Stimulated activated CD8-positive, alpha-beta memory T cell treated with anti-CD3 and anti-CD28 coated beads, Interleukin-4, amount 100 ng/mL, for 1 hour (primary cell): ENCODE measurements around the gene LRCH1.

ENCODE experiments used
- DNase-seq, 2 donors: peaks; one replicate each; pipeline ENCODE4 v3.0.0-alpha.2; 2020; ENCODE audit warnings: low read depth in 2 of 2, low spot score in 1 of 2

Gene LRCH1

GRCh38 chr13:46531953-46532352 lies 21.0 kb upstream of the LRCH1 start:
- no peak for DNase-seq

- no peak for DNase-seq
Measured at GRCh38 chr13:46535002-46535401, 18.0 kb upstream of the LRCH1 start.

DNA sequence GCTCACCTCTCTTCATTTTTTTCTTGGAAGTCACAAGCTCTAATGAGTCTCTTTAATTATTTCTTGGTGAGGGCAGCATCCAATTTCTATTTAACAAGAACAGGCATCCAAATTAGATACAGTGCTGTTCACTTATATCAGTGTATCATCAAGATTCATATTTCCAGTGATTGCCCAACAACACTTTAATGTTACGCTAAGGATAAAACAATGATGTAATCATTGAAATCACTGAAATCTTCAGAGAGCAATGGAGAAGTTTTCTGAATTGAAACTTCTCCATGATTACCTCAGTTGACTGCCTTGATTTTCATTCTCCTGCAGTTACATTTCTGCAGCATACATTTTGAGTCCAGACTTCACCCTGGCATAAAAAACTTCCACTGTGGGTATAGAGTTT lies 17.1 kb upstream of the LRCH1 start:
- no peak for DNase-seq

- no peak for DNase-seq
Measured at GRCh38 chr13:46536341-46536740, 16.6 kb upstream of the LRCH1 start.

DNA sequence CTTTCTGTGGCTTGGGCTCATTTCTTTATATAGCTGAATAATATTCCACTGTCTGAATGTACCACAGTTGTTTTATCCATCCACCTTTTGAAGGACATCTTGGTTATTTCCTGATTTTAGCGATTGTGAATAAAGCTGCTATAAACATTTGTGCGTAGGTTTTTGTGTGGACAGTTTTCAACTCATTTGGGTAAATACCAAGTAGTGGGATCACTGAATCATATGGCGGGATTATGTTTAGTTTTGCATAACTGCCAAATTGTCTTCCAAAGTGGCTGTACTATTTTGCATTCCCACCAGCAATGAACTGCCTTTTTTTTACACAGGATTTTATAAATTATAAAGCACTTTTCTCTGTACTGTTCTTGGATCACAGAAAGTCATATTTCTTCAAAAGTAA lies 13.7 kb upstream of the LRCH1 start:
- no peak for DNase-seq

GRCh38 chr13:46541210-46541609 lies 11.8 kb upstream of the LRCH1 start:
- no peak for DNase-seq

DNA sequence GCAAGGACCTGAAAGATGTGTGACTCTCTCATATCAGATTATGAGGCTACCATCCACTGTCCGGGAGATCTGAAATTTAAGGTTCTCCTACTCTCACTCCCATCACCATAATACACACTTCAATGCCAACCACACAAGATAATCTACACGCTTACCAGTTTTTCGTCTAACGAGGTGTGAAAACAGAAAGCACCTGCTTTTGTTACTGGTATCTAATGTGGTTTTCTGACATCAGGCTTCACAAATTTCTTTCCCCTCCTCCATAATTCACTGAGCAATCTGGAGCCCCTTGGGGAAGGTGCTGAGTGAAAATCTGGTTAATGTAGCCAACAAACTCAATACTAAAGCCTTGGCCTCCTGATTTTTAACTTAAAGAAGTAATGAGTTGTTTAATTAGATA lies 10.1 kb upstream of the LRCH1 start:
- no peak for DNase-seq

- DNase-seq, result no peak
Measured at GRCh38 chr13:46543287-46543686, 9.7 kb upstream of the LRCH1 start.

- no peak for DNase-seq
Measured at GRCh38 chr13:46544208-46544607, 8.8 kb upstream of the LRCH1 start.

GRCh38 chr13:46544811-46545210 lies 8.2 kb upstream of the LRCH1 start:
- no peak for DNase-seq

GRCh38 chr13:46546084-46546768 lies 6.7 kb upstream of the LRCH1 start:
- no peak for DNase-seq

GRCh38 chr13:46550822-46551221 lies 2.1 kb upstream of the LRCH1 start:
- DNase-seq, result no peak

DNA sequence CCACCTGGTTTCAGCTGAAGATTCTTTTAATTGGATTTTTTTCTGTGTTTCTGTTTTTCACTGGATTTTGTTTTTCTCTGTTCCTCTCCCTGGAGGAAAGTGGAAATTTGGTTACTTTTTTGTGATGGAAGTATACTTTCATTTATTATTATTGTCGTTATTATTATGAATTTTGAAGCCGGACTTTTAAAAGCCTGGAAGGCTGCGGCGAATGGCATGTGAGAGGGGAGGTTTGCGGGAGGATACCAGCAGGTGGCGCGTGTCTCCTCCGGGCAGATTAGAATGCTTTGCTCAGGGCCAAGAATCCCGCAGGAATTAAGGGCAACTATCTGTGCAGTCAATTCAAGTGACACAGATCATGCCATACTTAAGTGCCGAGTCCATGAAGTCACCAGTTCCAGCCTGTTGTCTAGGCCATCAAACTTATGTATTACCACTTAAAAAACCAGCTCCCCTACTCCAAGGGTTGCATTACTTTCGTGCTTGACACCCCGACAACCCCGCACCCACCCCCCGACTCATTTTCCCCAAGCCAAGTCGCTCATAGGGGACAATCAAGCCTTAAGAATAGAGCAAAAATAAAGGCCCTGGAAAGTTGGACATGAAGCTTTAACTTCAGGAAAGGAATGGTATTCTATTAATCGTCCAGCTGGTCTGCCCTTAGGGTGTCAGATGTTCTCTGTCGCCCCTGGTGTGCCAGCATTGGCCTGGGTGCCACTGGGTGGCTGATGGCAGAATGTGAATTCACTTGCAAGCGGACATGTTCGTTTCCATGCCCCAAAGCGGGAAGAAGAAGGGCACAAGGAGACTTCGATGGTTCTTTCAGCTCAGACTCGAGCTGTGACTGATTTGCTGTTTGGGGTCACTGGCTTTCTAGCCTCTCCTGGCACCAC lies 1.3 kb upstream of the LRCH1 start:
- peak; percentile 28 to 32 for DNase-seq

DNA sequence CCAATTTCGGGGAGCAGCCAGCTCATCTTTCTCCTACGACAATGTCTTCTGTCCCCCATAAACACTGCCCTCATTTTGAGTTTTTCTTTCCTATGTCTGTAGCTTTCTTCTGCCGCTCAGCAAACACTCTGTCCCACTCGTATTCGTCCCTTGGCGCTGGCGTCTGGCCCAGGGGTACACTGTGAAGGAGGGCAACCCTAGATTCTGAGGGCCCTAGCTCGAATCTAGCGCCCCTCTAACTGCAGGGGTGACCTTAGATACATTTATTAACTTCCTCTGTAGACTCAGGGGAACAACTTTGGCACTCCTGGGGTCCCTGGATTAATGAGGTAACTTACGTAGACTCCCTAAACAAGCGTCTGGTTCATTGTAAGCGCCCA lies 677 bp upstream of the LRCH1 start:
- no peak for DNase-seq

GRCh38 chr13:46553521-46553885 lies 533 bp downstream of the LRCH1 start:
- DNase-seq, result no peak

- peak; percentile 17 to 26 for DNase-seq
Measured at GRCh38 chr13:46553886-46554858, 1.2 kb downstream of the LRCH1 start.

DNA sequence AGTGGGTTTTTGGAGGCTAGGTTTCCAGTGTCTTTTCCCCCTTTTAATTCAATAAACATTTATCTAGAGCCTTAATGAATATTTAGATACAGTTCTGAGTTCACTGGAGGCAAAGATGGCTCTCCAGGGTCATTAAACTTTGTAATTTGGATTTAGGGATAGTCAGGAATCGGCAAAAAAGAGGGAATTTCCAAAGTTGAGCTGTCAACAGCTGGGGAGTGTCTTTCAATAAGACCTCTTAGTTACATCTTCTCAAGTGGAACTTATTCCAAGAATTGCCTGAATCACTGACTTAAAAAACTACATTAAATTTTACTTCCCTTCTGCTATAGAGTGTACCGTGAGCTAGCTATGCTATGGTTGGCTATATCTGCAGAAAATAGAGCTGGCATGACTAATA lies 2.0 kb downstream of the LRCH1 start:
- DNase-seq, result no peak

DNA sequence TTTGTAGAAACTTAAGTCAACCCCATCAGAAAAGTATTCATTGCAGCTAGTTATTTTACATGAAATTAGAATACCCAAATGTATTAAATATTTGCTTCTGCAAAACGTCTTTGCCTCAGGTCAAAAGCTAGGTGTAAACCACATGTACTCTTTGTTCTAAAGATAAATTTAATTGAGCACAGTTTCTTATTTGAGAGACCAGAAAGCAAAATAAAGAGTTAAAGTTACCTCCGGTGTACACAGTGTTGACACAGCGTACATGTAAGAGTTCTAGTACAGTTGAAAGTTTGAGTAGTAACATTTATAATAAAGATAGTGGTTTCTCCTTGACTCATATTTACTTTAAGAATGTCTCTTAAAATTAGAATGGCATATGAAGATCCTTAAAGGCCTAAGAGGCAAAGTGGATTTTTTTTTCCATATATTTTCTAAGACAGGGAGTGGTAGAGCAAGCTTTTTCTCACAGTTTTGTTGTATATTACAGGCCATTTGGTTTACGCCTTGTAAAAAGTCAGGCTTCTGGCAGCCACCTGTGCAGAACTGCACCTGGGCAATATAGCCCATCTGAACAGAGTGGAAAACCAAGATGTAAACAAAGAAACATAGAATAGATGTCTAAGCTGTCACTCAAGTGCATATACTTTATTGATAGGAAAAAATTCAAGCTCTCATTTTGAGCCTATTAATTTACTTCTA lies 2.9 kb downstream of the LRCH1 start:
- DNase-seq, result no peak

GRCh38 chr13:46556418-46556779 lies 3.4 kb downstream of the LRCH1 start:
- no peak for DNase-seq

DNA sequence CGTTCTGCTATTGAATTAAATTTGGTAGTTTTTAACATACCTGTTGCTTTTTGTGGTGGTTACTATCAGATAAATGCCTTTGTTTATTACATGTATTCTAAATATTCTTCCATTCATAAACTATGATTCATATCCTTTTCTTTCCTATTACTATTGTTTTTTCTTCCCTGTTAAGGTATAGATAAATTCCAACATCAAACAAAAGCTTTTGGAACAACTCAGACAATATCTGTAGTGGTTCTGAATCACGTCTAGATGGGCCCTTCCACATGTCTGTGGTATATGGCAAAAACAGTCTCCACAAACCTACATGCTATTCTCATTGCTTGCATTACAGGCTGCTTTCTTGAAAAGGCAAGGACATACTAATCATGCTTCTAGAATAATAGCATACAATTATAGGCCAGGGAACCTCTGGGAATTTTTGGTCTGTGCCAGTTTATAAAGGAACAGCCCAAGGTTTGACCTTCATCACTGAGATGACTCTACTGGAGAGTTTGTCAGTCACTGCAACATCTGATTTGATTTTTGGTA lies 6.4 kb downstream of the LRCH1 start:
- DNase-seq, result no peak

GRCh38 chr13:46560778-46561177 lies 7.8 kb downstream of the LRCH1 start:
- no peak for DNase-seq
